OCI-LY1 (cell line): ENCODE measurements around the gene CACUL1.
"Not testable (repeated sequence)": the region's sequence is repeated elsewhere in the genome, so short reads cannot be mapped to it uniquely, and the experiment has no call there.

Experiments
- H2AFZ ChIP-seq: fragments of 200-600 bp; sonication (generic), shearing (Covaris generic); 2 replicates; pipeline ENCODE4 v1.6.0; 2014; ENCODE audit warnings: antibody characterized with exemption, mild to moderate bottlenecking, low read length
- H3F3A ChIP-seq: fragments of 200-600 bp; sonication (generic), shearing (Covaris generic); 2 replicates; pipeline ENCODE4 v1.6.0; 2014; ENCODE audit warnings: mild to moderate bottlenecking, antibody characterized with exemption, low read length, moderate library complexity; ENCODE audit not compliant: insufficient read depth
- H3K27ac ChIP-seq: fragments of 200-600 bp; sonication (generic); 2 replicates; pipeline ENCODE4 v1.5.1; 2014; ENCODE audit warnings: low read length, mixed run types, mild to moderate bottlenecking, low read depth; ENCODE audit not compliant: poor library complexity, severe bottlenecking
- H3K27me3 ChIP-seq: fragments of 200-600 bp; sonication (generic); 2 replicates; pipeline ENCODE4 v1.6.0; 2014; ENCODE audit warnings: antibody characterized with exemption, mild to moderate bottlenecking, low read length, moderate library complexity; ENCODE audit not compliant: insufficient read depth
- H3K36me3 ChIP-seq: fragments of 200-600 bp; sonication (generic); 2 replicates; pipeline ENCODE4 v1.6.1; 2014; ENCODE audit warnings: mild to moderate bottlenecking, antibody characterized with exemption, low read length, moderate library complexity, mixed read lengths; ENCODE audit not compliant: insufficient read depth
- H3K4me1 ChIP-seq: fragments of 200-600 bp; sonication (generic); 2 replicates; pipeline ENCODE4 v1.5.1; 2014; ENCODE audit warnings: mild to moderate bottlenecking, low read length, moderate library complexity; ENCODE audit not compliant: insufficient read depth, severe bottlenecking
- H3K4me2 ChIP-seq: fragments of 200-600 bp; sonication (generic), shearing (Covaris generic); 2 replicates; pipeline ENCODE4 v1.6.1; 2014; ENCODE audit warnings: low read length
- H3K4me3 ChIP-seq: fragments of 200-600 bp; sonication (generic); 2 replicates; pipeline ENCODE4 v1.5.1; 2014; ENCODE audit warnings: low read length, low read depth, mild to moderate bottlenecking, mixed read lengths; ENCODE audit not compliant: poor library complexity, severe bottlenecking
- H3K79me2 ChIP-seq: fragments of 200-600 bp; shearing (Covaris generic); 2 replicates; pipeline ENCODE4 v1.6.1; 2016; ENCODE audit warnings: mixed run types, low read length, mixed read lengths; ENCODE audit not compliant: insufficient read depth
- H3K9ac ChIP-seq: fragments of 200-600 bp; sonication (generic), shearing (Covaris generic); 2 replicates; pipeline ENCODE4 v1.6.1; 2014; ENCODE audit warnings: mild to moderate bottlenecking, low read length, mixed read lengths
- H3K9me2 ChIP-seq: fragments of 200-600 bp; sonication (generic), shearing (Covaris generic); 2 replicates; pipeline ENCODE4 v1.6.1; 2014; ENCODE audit warnings: low read depth, mild to moderate bottlenecking, low read length, mixed read lengths
- H3K9me3 ChIP-seq: fragments of 200-600 bp; shearing (Covaris generic); 2 replicates; pipeline ENCODE4 v1.6.1; 2014; ENCODE audit warnings: low read length, mixed read lengths
- H4K20me1 ChIP-seq: fragments of 200-600 bp; sonication (generic), shearing (Covaris generic); 2 replicates; pipeline ENCODE4 v1.6.0; 2016; ENCODE audit warnings: mild to moderate bottlenecking, low read length; ENCODE audit not compliant: insufficient read depth
- CTCF ChIP-seq: fragments of 200-600 bp; sonication (generic), shearing (Covaris generic); IDR thresholded peaks from 2 replicates; pipeline ENCODE4 v1.5.1; 2017; ENCODE audit warnings: mild to moderate bottlenecking, antibody characterized with exemption, low read length, moderate library complexity, mixed read lengths
- EZH2 ChIP-seq: fragments of 200-600 bp; sonication (generic), shearing (Covaris generic); IDR thresholded peaks from 2 replicates; pipeline ENCODE4 v1.8.0; 2017; ENCODE audit warnings: borderline replicate concordance, mixed run types, mild to moderate bottlenecking, antibody characterized with exemption, low read length, moderate library complexity, mixed read lengths

CACUL1 gene

GRCh38 chr10:118662228-118663035 lies 92.3 kb downstream of the CACUL1 start:
- H3K4me2 ChIP-seq, result no peak overlapping the region
- TF ChIP-seq CTCF, result no peak
- no peaks in the 10 kb centered on the region; the same call in 1 of the 2 replicates for H3K27me3 ChIP-seq
- H3K4me1 ChIP-seq, result no peaks in the 10 kb centered on the region
- no peak overlapping the region for H3K9ac ChIP-seq
- H3K9me3 ChIP-seq, result no peaks in the 10 kb centered on the region
- H3K79me2 ChIP-seq, result no peaks in the 10 kb centered on the region
- no peaks in the 10 kb centered on the region for H3K36me3 ChIP-seq
- H3K27ac ChIP-seq, result no peak overlapping the region
- H4K20me1 ChIP-seq, result no peaks in the 10 kb centered on the region
- no peak overlapping the region for H2AFZ ChIP-seq
- H3F3A ChIP-seq, result no peaks in the 10 kb centered on the region
- H3K4me3 ChIP-seq, result no peak overlapping the region
- H3K9me2 ChIP-seq, result no peaks in the 10 kb centered on the region

- no peak overlapping the region for H3K4me3 ChIP-seq
- no peaks in the 10 kb centered on the region for H3K9me3 ChIP-seq
- no peaks in the 10 kb centered on the region for H3K9me2 ChIP-seq
- TF ChIP-seq CTCF (no peak), EZH2 (no peak)
- H2AFZ ChIP-seq, result no peak overlapping the region
- no peaks in the 10 kb centered on the region for H3K79me2 ChIP-seq
- no peaks in the 10 kb centered on the region; the same call in 1 of the 2 replicates for H3K27me3 ChIP-seq
- no peak overlapping the region for H3K27ac ChIP-seq
- no peak overlapping the region for H3K9ac ChIP-seq
- H3K4me1 ChIP-seq, result no peaks in the 10 kb centered on the region
- H3F3A ChIP-seq, result no peaks in the 10 kb centered on the region
- H3K36me3 ChIP-seq, result no peaks in the 10 kb centered on the region
- H4K20me1 ChIP-seq, result no peaks in the 10 kb centered on the region
- no peak overlapping the region for H3K4me2 ChIP-seq
Observed at GRCh38 chr10:118658762-118659161, 96.0 kb downstream of the CACUL1 start.

GRCh38 chr10:118658168-118658567 lies 96.6 kb downstream of the CACUL1 start:
- not testable (repeated sequence) for H4K20me1 ChIP-seq, H3K79me2 ChIP-seq, H2AFZ ChIP-seq, H3K4me2 ChIP-seq, H3K36me3 ChIP-seq, H3K27me3 ChIP-seq, H3F3A ChIP-seq, H3K4me3 ChIP-seq, H3K4me1 ChIP-seq, H3K27ac ChIP-seq, H3K9ac ChIP-seq, H3K9me3 ChIP-seq, H3K9me2 ChIP-seq

- H4K20me1 ChIP-seq, H3K9me2 ChIP-seq, H3K4me2 ChIP-seq, H3K27ac ChIP-seq, H2AFZ ChIP-seq, H3K79me2 ChIP-seq, H3K9ac ChIP-seq, H3K4me1 ChIP-seq, H3K27me3 ChIP-seq, H3K36me3 ChIP-seq, H3K4me3 ChIP-seq, H3K9me3 ChIP-seq, H3F3A ChIP-seq: not testable (repeated sequence)
Observed at GRCh38 chr10:118645294-118645693, 109.5 kb downstream of the CACUL1 start.
